B cell (primary cell): ENCODE results near the gene RNF167.

Source experiments
- CTCF ChIP-seq: fragments of 200-600 bp; IDR thresholded peaks from one replicate; pipeline ENCODE4 v1.8.0; 2022; ENCODE audit warnings: antibody characterized with exemption, mild to moderate bottlenecking
- EZH2 ChIP-seq: IDR thresholded peaks from 2 replicates; pipeline ENCODE4 v1.6.1; 2012; ENCODE audit warnings: borderline replicate concordance, low read depth, mild to moderate bottlenecking, moderate library complexity, low read length; ENCODE audit not compliant: insufficient read depth, poor library complexity, severe bottlenecking

GRCh38 chr17:4938069-4938491 is 2.0 kb upstream of the RNF167 start:
- TF ChIP-seq CTCF (no peak), EZH2 (no peak)
